ENCODE measurements around the gene PRKCA.

The PRKCA gene

DNA sequence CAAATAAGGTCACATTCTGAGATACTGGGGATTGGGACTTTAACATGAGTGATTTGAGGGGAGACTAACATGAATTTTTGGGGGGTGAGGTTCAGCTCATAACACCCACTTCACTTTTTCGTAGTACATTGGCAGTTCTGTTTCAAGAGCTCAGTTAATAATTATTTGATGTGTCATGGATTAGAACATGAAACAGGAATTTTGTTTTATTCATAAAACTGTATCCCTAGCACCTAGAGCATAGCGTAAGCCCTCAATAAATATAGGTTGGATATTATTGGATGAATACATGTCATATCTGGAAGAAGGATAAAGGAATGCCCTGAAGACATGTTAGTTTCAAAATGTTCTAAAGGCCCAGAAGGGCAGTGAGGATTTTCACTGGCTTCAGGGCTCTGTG, 119.8 kb downstream of the PRKCA start:
- no peak overlapping the region for H3K4me3 ChIP-seq (ENCODE audit: low read length, poor library complexity, severe bottlenecking)
- H3K36me3 ChIP-seq (ENCODE audit: insufficient read depth, low read length): no peaks in the 10 kb centered on the region
- H3F3A ChIP-seq (ENCODE audit: low read depth): no peaks in the 10 kb centered on the region
- no peaks in the 10 kb centered on the region for H4K20me1 ChIP-seq (ENCODE audit: insufficient read depth, low read length, poor library complexity, severe bottlenecking)
- no peaks in the 10 kb centered on the region for H3K9me2 ChIP-seq (replicated peaks; ENCODE audit: low read depth, low read length)
- H3K27me3 ChIP-seq (ENCODE audit: insufficient read depth, low read length, poor library complexity, severe bottlenecking): no peaks in the 10 kb centered on the region
- H3K4me2 ChIP-seq (ENCODE audit: low read depth, low read length, poor library complexity, severe bottlenecking): no peak overlapping the region
- H2AFZ ChIP-seq (ENCODE audit: low read length): no peak overlapping the region
- TF ChIP-seq EZH2phosphoT487 (IDR thresholded peaks at IDR 0.05; ENCODE audit: borderline replicate concordance) (no peak), CTCF (conservative IDR thresholded peaks at IDR 0.05; ENCODE audit: low read length) (no peak)
- H3K9ac ChIP-seq (ENCODE audit: low read depth, low read length, poor library complexity, severe bottlenecking): no peak overlapping the region
- H3K79me2 ChIP-seq (ENCODE audit: insufficient read depth, low read length): no peaks in the 10 kb centered on the region
- H3K9me3 ChIP-seq (ENCODE audit: insufficient read depth, low read depth, low read length): no peaks in the 10 kb centered on the region
- no peaks in the 10 kb centered on the region for H3K4me1 ChIP-seq (ENCODE audit: insufficient read depth, low read length, poor library complexity, severe bottlenecking)

DNA sequence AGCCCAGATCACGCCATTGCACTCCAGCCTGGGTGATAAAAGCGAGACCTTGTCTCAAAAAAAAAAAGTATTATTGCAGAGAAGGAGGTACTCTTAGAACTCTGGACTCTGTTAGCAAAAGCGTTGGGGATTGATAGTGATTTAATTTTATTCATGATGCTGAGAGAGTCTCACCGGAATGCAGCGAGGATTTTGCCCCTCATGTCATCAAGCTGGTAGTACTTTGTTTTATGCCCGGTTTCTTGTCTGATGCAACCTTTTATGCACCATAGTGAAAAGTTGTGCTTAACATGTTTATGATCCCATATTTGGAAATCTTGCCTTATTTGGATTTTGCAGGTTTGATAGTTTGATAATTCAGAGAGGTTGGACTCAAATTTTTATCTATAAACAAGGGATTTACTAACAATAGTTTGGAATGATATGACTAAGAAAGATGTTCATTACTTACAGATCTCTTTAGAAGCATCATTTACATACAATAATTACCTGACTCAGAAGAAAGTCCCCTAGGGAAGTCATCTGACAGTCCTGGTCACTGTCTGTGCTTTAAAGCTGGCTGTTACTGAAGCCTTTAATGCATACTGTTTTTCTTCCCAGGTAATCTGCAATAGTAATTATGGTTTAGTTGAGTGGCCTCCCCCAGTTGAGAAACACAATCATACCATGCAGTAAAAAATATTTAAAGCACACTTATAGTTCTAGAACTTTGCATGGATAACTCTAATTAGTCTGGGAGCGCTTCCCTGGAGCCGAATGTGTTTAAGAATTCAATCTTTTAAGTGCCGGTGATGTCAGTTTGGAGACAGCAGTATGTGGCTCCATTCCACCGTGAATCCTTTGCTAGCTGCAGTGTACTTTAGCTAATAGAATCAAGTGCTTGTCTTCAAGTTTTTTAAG, 120.9 kb downstream of the PRKCA start:
- no peaks in the 10 kb centered on the region for H4K20me1 ChIP-seq (ENCODE audit: insufficient read depth, low read length, poor library complexity, severe bottlenecking)
- no peak overlapping the region for H3K4me3 ChIP-seq (ENCODE audit: low read length, poor library complexity, severe bottlenecking)
- TF ChIP-seq EZH2phosphoT487 (IDR thresholded peaks at IDR 0.05; ENCODE audit: borderline replicate concordance) (no peak), CTCF (conservative IDR thresholded peaks at IDR 0.05; ENCODE audit: low read length) (no peak)
- H3K4me1 ChIP-seq (ENCODE audit: insufficient read depth, low read length, poor library complexity, severe bottlenecking): no peaks in the 10 kb centered on the region
- H3K9me3 ChIP-seq (ENCODE audit: insufficient read depth, low read depth, low read length): no peaks in the 10 kb centered on the region
- no peak overlapping the region for H3K9ac ChIP-seq (ENCODE audit: low read depth, low read length, poor library complexity, severe bottlenecking)
- H3K79me2 ChIP-seq (ENCODE audit: insufficient read depth, low read length): no peaks in the 10 kb centered on the region
- no peaks in the 10 kb centered on the region for H3K36me3 ChIP-seq (ENCODE audit: insufficient read depth, low read length)
- no peaks in the 10 kb centered on the region for H3K27me3 ChIP-seq (ENCODE audit: insufficient read depth, low read length, poor library complexity, severe bottlenecking)
- no peaks in the 10 kb centered on the region for H3K9me2 ChIP-seq (replicated peaks; ENCODE audit: low read depth, low read length)
- H3F3A ChIP-seq (ENCODE audit: low read depth): no peaks in the 10 kb centered on the region
- no peak overlapping the region for H3K4me2 ChIP-seq (ENCODE audit: low read depth, low read length, poor library complexity, severe bottlenecking)
- H2AFZ ChIP-seq (ENCODE audit: low read length): no peak overlapping the region

GRCh38 chr17:66425756-66426396, 123.5 kb downstream of the PRKCA start:
- Histone ChIP-seq H3K36me3 (ENCODE audit: insufficient read depth, low read length) (no peaks in the 10 kb centered on the region), H3K27me3 (ENCODE audit: insufficient read depth, low read length, poor library complexity, severe bottlenecking) (no peaks in the 10 kb centered on the region), H4K20me1 (ENCODE audit: insufficient read depth, low read length, poor library complexity, severe bottlenecking) (no peaks in the 10 kb centered on the region), H3F3A (ENCODE audit: low read depth) (no peaks in the 10 kb centered on the region), H3K4me2 (ENCODE audit: low read depth, low read length, poor library complexity, severe bottlenecking) (no peak overlapping the region), H2AFZ (ENCODE audit: low read length) (no peak overlapping the region), H3K9ac (ENCODE audit: low read depth, low read length, poor library complexity, severe bottlenecking) (no peak overlapping the region), H3K4me1 (ENCODE audit: insufficient read depth, low read length, poor library complexity, severe bottlenecking) (no peaks in the 10 kb centered on the region), H3K4me3 (ENCODE audit: low read length, poor library complexity, severe bottlenecking) (no peak overlapping the region), H3K9me3 (ENCODE audit: insufficient read depth, low read depth, low read length) (no peaks in the 10 kb centered on the region), H3K9me2 (replicated peaks; ENCODE audit: low read depth, low read length) (no peaks in the 10 kb centered on the region), H3K79me2 (ENCODE audit: insufficient read depth, low read length) (no peaks in the 10 kb centered on the region)
- TF ChIP-seq EZH2phosphoT487 (IDR thresholded peaks at IDR 0.05; ENCODE audit: borderline replicate concordance) (no peak), CTCF (conservative IDR thresholded peaks at IDR 0.05; ENCODE audit: low read length) (no peak)
